Esophagus muscularis mucosa (tissue), 4 donors: ENCODE results near the gene ABCG2. TPM values are rescaled to one million over a fixed set of nuclear protein-coding genes. Genes with fewer than 3 reads are reported as not detected.
A peak's percentile ranks its signal among the peaks of the same experiment; 100 is the strongest.

ENCODE experiments used
- DNase-seq: peaks from one replicate; pipeline ENCODE4 v3.0.0-alpha.2; 2017; ENCODE audit errors: extremely low spot score
- H3K27ac ChIP-seq, 4 donors: fragments of 200-600 bp; sonication (generic); replicated peaks in 1 of 4; 1 replicate in 3 of 4; 2 replicates in 1 of 4; pipeline ENCODE4 v1.5.1; 2016 to 2019; ENCODE audit warnings: mild to moderate bottlenecking in 1 of 4
- H3K27me3 ChIP-seq, 4 donors: fragments of 200-600 bp; sonication (generic); one replicate each; pipeline versions ENCODE4 v1.5.1 to v1.6.0; 2016 to 2019
- H3K36me3 ChIP-seq, 4 donors: fragments of 200-600 bp; sonication (generic); one replicate each; pipeline ENCODE4 v1.5.1; 2016 to 2019
- H3K4me1 ChIP-seq, 4 donors: fragments of 200-600 bp; sonication (generic); one replicate each; pipeline ENCODE4 v1.5.1; 2016 to 2019
- H3K4me3 ChIP-seq, 4 donors: fragments of 200-600 bp; sonication (generic); 1 replicate in 2 of 4; 2 replicates in 2 of 4; pipeline ENCODE4 v1.5.1; 2016 to 2019; ENCODE audit warnings: mild to moderate bottlenecking in 4 of 4, moderate library complexity in 1 of 4
- H3K9me3 ChIP-seq, 4 donors: fragments of 200-600 bp; sonication (generic); 1 replicate in 3 of 4; 2 replicates in 1 of 4; pipeline ENCODE4 v1.5.1; 2016 to 2019
- CTCF ChIP-seq, 3 experiments: fragments of 200-600 bp in 2 of 3; fragments of 450-650 bp in 1 of 3; sonication (generic) in 2 of 3; IDR thresholded peaks; one replicate each; pipeline ENCODE4 v1.5.1; 2017 to 2019; ENCODE audit warnings: antibody characterized with exemption in 3 of 3, mild to moderate bottlenecking in 2 of 3, moderate library complexity in 1 of 3
- EP300 ChIP-seq: sonication (generic); formaldehyde crosslinking; IDR thresholded peaks from one replicate; pipeline ENCODE4 v1.6.1; 2017; ENCODE audit warnings: antibody characterized with exemption
- POLR2A ChIP-seq: fragments of 450-650 bp; IDR thresholded peaks from one replicate; pipeline ENCODE4 v1.6.1; 2017; ENCODE audit warnings: antibody characterized with exemption, moderate library complexity, mild to moderate bottlenecking, low read depth
- POLR2AphosphoS5 ChIP-seq, 2 donors: sonication (generic); formaldehyde crosslinking; IDR thresholded peaks; one replicate each; pipeline ENCODE4 v1.6.1; 2017; ENCODE audit warnings: antibody characterized with exemption in 2 of 2
- WGBS: methylation state at CpG from one replicate; pipeline ENCODE4 v1.1.5; 2018; 5-methylcytosine and 5-hydroxymethylcytosine counted together
- intact Hi-C: fragments of 100-400 bp; cut with DNase I; formaldehyde crosslinking; loops from one replicate; pipeline ENCODE4 v1.15.1; 2023
- total RNA-seq, 4 donors: library from RNA; depleted of rRNA; stranded (reverse); fragments of >200 nt; gene quantifications; one replicate each; pipeline versions ENCODE4 v1.1.0 to v1.2.1, GENCODE V29; 2016

Gene ABCG2
- total RNA-seq, 4 donors from 2014 or later: 0.83 to 5.2 (median 2.7) TPM

- TF ChIP-seq EP300: no peak
- no peak for TF ChIP-seq POLR2AphosphoS5 (IDR thresholded peaks at IDR 0.05)
- TF ChIP-seq POLR2A: no peak
- no peak for TF ChIP-seq CTCF (IDR thresholded peaks at IDR 0.05)
- H3K4me3 ChIP-seq: no peak overlapping the region
- peaks cover 23 to 88% (median 52%) of the 10 kb centered on the region in 4 donors for H3K36me3 ChIP-seq
- WGBS: 91% methylated on average over 3 of the region's 3 CpGs
- no peaks in the 10 kb centered on the region for H3K27me3 ChIP-seq
- no peak overlapping the region for H3K27ac ChIP-seq
- intact Hi-C loops: no loop called here
- peaks cover 0 to 13% (median 3%) of the 10 kb centered on the region in 4 donors for H3K4me1 ChIP-seq
- no peaks in the 10 kb centered on the region for H3K9me3 ChIP-seq
- DNase-seq: no peak
These were observed 100.1 kb downstream of the ABCG2 start for GRCh38 chr4:88058295-88058694.

GRCh38 chr4:88054901-88055300 lies 103.5 kb downstream of the ABCG2 start:
- DNase-seq: no peak
- WGBS: 100% methylated on average over 3 of the region's 3 CpGs
- H3K9me3 ChIP-seq: no peaks in the 10 kb centered on the region
- peaks cover 31 to 98% (median 59%) of the 10 kb centered on the region in 4 donors for H3K36me3 ChIP-seq
- H3K27ac ChIP-seq: no peak overlapping the region
- H3K4me1 ChIP-seq: no peaks in the 10 kb centered on the region
- H3K4me3 ChIP-seq: no peak overlapping the region
- no peaks in the 10 kb centered on the region for H3K27me3 ChIP-seq
- TF ChIP-seq CTCF (IDR thresholded peaks at IDR 0.05) (peak in 2 of 3 experiments; percentile 12 to 40), POLR2AphosphoS5 (IDR thresholded peaks at IDR 0.05) (no peak), EP300 (no peak), POLR2A (no peak)
- intact Hi-C loops: no loop called here

GRCh38 chr4:88054229-88054628 lies 104.2 kb downstream of the ABCG2 start:
- intact Hi-C loops: no loop called here
- 71% methylated on average over 4 of the region's 4 CpGs for WGBS
- H3K4me3 ChIP-seq: no peak overlapping the region
- H3K27ac ChIP-seq: no peak overlapping the region
- H3K4me1 ChIP-seq: no peaks in the 10 kb centered on the region
- no peaks in the 10 kb centered on the region for H3K9me3 ChIP-seq
- no peak for DNase-seq
- no peak for TF ChIP-seq CTCF (IDR thresholded peaks at IDR 0.05)
- no peak for TF ChIP-seq POLR2AphosphoS5 (IDR thresholded peaks at IDR 0.05)
- no peak for TF ChIP-seq POLR2A
- TF ChIP-seq EP300: no peak
- H3K27me3 ChIP-seq: no peaks in the 10 kb centered on the region
- peaks cover 30 to 95% (median 59%) of the 10 kb centered on the region in 4 donors for H3K36me3 ChIP-seq

- no peak overlapping the region for H3K4me3 ChIP-seq
- no peaks in the 10 kb centered on the region for H3K4me1 ChIP-seq
- no peak overlapping the region for H3K27ac ChIP-seq
- peaks cover 59 to 95% (median 84%) of the 10 kb centered on the region in 4 donors for H3K36me3 ChIP-seq
- no peaks in the 10 kb centered on the region for H3K27me3 ChIP-seq
- no peak for TF ChIP-seq POLR2A
- no peak for TF ChIP-seq CTCF (IDR thresholded peaks at IDR 0.05)
- no peak for TF ChIP-seq EP300
- intact Hi-C loops: no loop called here
- no peak for DNase-seq
- H3K9me3 ChIP-seq: no peaks in the 10 kb centered on the region
These were observed 113.4 kb downstream of the ABCG2 start for GRCh38 chr4:88045021-88045420.
